ENCODE results near the gene TIMP2.

The TIMP2 gene

GRCh38 chr17:78854508-78854907 is 70.7 kb downstream of the TIMP2 start:
- H3K4me3 ChIP-seq (ENCODE audit: low read length): no peak overlapping the region
- no peak for DNase-seq (ENCODE audit: low read depth)
- TF ChIP-seq, protein P1, sequence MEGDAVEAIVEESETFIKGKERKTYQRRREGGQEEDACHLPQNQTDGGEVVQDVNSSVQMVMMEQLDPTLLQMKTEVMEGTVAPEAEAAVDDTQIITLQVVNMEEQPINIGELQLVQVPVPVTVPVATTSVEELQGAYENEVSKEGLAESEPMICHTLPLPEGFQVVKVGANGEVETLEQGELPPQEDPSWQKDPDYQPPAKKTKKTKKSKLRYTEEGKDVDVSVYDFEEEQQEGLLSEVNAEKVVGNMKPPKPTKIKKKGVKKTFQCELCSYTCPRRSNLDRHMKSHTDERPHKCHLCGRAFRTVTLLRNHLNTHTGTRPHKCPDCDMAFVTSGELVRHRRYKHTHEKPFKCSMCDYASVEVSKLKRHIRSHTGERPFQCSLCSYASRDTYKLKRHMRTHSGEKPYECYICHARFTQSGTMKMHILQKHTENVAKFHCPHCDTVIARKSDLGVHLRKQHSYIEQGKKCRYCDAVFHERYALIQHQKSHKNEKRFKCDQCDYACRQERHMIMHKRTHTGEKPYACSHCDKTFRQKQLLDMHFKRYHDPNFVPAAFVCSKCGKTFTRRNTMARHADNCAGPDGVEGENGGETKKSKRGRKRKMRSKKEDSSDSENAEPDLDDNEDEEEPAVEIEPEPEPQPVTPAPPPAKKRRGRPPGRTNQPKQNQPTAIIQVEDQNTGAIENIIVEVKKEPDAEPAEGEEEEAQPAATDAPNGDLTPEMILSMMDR (conservative IDR thresholded peaks at IDR 0.05; ENCODE audit: low read depth, low read length): no peak

DNA sequence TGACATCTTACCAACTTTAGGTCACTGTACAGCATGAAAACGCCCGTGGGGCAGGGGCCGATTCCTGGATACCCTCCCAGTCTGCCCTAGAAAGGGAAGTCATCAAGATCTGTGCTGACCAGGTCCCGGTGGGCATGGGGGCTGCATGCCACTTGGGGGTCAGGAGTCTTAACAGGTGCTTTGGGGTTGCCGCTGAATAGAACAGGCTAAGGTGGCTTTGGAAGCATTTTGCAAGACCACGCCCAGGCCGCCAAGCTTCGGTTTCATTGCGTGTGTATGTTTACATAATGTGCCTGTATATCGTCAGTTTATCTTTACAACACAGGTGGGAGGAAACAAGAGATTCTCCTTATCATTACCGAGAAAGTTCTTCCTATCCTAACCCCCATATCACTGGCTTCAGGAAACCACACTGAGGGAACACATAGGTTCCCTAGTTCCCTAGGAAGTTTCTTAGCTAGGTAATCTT is 71.2 kb downstream of the TIMP2 start:
- TF ChIP-seq, protein P1 (conservative IDR thresholded peaks at IDR 0.05; ENCODE audit: low read depth, low read length): no peak

GRCh38 chr17:78852709-78853121 is 72.5 kb downstream of the TIMP2 start:
- H3K4me3 ChIP-seq (ENCODE audit: low read length): no peak overlapping the region
- no peak for DNase-seq (ENCODE audit: low read depth)
- TF ChIP-seq, protein P1 (conservative IDR thresholded peaks at IDR 0.05; ENCODE audit: low read depth, low read length): peak; percentile 5

More for the DNA sequence above, 71.2 kb downstream of the TIMP2 start:
- no peak for DNase-seq (ENCODE audit: low read depth)
- H3K4me3 ChIP-seq (ENCODE audit: low read length): no peak overlapping the region

GRCh38 chr17:78849026-78849425 is 76.2 kb downstream of the TIMP2 start:
- no peak overlapping the region for H3K4me3 ChIP-seq (ENCODE audit: low read length)
- DNase-seq (ENCODE audit: low read depth): no peak
- TF ChIP-seq, protein P1 (conservative IDR thresholded peaks at IDR 0.05; ENCODE audit: low read depth, low read length): no peak

- no peak overlapping the region for H3K4me3 ChIP-seq (ENCODE audit: low read length)
- DNase-seq (ENCODE audit: low read depth): no peak
- TF ChIP-seq, protein P1 (conservative IDR thresholded peaks at IDR 0.05; ENCODE audit: low read depth, low read length): no peak
These were observed 78.1 kb downstream of the TIMP2 start for GRCh38 chr17:78847052-78847451.

- no peak overlapping the region for H3K4me3 ChIP-seq (ENCODE audit: low read length)
- TF ChIP-seq, protein P1 (conservative IDR thresholded peaks at IDR 0.05; ENCODE audit: low read depth, low read length): no peak
- no peak for DNase-seq (ENCODE audit: low read depth)
These were observed 80.7 kb downstream of the TIMP2 start for GRCh38 chr17:78844301-78845005.

Data from retinal pigment epithelial cell (primary cell).